CD14-positive monocyte (primary cell): ENCODE results near the gene RUFY1. TPM values are rescaled to one million over a fixed set of nuclear protein-coding genes. Genes with fewer than 3 reads are reported as not detected.
A peak's percentile ranks its signal among the peaks of the same experiment; 100 is the strongest.

Experiments
- DNase-seq, 3 donors: peaks; one replicate each; pipeline ENCODE4 v3.0.0-alpha.2; 2011 to 2022
- H2AFZ ChIP-seq: 2 replicates; pipeline ENCODE4 v1.6.0; 2012; ENCODE audit warnings: mild to moderate bottlenecking, low read depth, low read length, inconsistent platforms; ENCODE audit not compliant: insufficient read depth, poor library complexity, severe bottlenecking
- H3K27ac ChIP-seq, 2 donors: 1 replicate in 1 of 2; 2 replicates in 1 of 2; pipeline ENCODE4 v1.5.1; 2012 to 2013; ENCODE audit warnings: low read length in 2 of 2, control low read depth in 1 of 2, inconsistent platforms in 1 of 2, low read depth in 1 of 2, mild to moderate bottlenecking in 1 of 2
- H3K27me3 ChIP-seq, 2 donors: one replicate each; pipeline versions ENCODE4 v1.6.0 to v1.6.1; 2011 to 2013; ENCODE audit warnings: low read length in 2 of 2; ENCODE audit not compliant: control insufficient read depth in 2 of 2, insufficient read depth in 2 of 2
- H3K36me3 ChIP-seq, 2 donors: replicated peaks in 1 of 2; 1 replicate in 1 of 2; 2 replicates in 1 of 2; pipeline versions ENCODE4 v1.5.1 to v1.6.1; 2012 to 2013; ENCODE audit warnings: low read length in 2 of 2, control low read depth in 1 of 2, inconsistent platforms in 1 of 2, mild to moderate bottlenecking in 1 of 2; ENCODE audit not compliant: insufficient read depth in 2 of 2, control insufficient read depth in 1 of 2
- H3K4me1 ChIP-seq, 2 donors: 1 replicate in 1 of 2; 2 replicates in 1 of 2; pipeline versions ENCODE4 v1.5.1 to v1.6.1; 2012 to 2013; ENCODE audit warnings: low read length in 2 of 2, control low read depth in 1 of 2, inconsistent platforms in 1 of 2, mild to moderate bottlenecking in 1 of 2, moderate library complexity in 1 of 2; ENCODE audit not compliant: insufficient read depth in 2 of 2, control insufficient read depth in 1 of 2
- H3K4me2 ChIP-seq: replicated peaks from 2 replicates; pipeline ENCODE3; 2012; ENCODE audit warnings: low read length, moderate library complexity, mild to moderate bottlenecking; ENCODE audit not compliant: poor library complexity, severe bottlenecking; ENCODE audit errors: extremely low read depth
- H3K4me3 ChIP-seq, 3 experiments: fragments of 200-600 bp in 1 of 3; sonication (generic) in 1 of 3; replicated peaks in 1 of 3; 1 replicate in 2 of 3; 2 replicates in 1 of 3; pipeline ENCODE4 v1.5.1; 2011 to 2013; ENCODE audit warnings: low read length in 3 of 3, mild to moderate bottlenecking in 3 of 3, control low read depth in 2 of 3, low read depth in 2 of 3, inconsistent platforms in 1 of 3, moderate library complexity in 1 of 3
- H3K79me2 ChIP-seq: 2 replicates; pipeline ENCODE4 v1.6.0; 2012; ENCODE audit warnings: mild to moderate bottlenecking, control low read depth, inconsistent platforms, low read length, moderate library complexity; ENCODE audit not compliant: insufficient read depth
- H3K9ac ChIP-seq: 2 replicates; pipeline ENCODE4 v1.6.0; 2017; ENCODE audit warnings: low read length, mild to moderate bottlenecking; ENCODE audit not compliant: insufficient read depth, poor library complexity, severe bottlenecking
- H3K9me3 ChIP-seq, 2 donors: replicated peaks in 1 of 2; 1 replicate in 1 of 2; 2 replicates in 1 of 2; pipeline versions ENCODE4 v1.5.1 to v1.6.1; 2012 to 2013; ENCODE audit warnings: low read length in 2 of 2, control low read depth in 1 of 2; ENCODE audit not compliant: control insufficient read depth in 1 of 2, insufficient read depth in 1 of 2
- H4K20me1 ChIP-seq: 2 replicates; pipeline ENCODE4 v1.6.0; 2012; ENCODE audit warnings: mild to moderate bottlenecking, low read length, control low read depth, moderate library complexity; ENCODE audit not compliant: insufficient read depth
- H3K27ac Mint-ChIP-seq, 7 donors: one replicate each; pipeline ENCODE4 v1.8.0; 2020; ENCODE audit warnings: mild to moderate bottlenecking in 7 of 7, mixed read lengths in 7 of 7, moderate library complexity in 6 of 7, inconsistent platforms in 2 of 7
- H3K27me3 Mint-ChIP-seq, 3 donors: one replicate each; pipeline ENCODE4 v1.8.0; 2021 to 2022; ENCODE audit warnings: low read depth in 3 of 3, mild to moderate bottlenecking in 3 of 3, mixed read lengths in 3 of 3, moderate library complexity in 3 of 3, inconsistent platforms in 1 of 3
- H3K36me3 Mint-ChIP-seq, 2 donors: one replicate each; pipeline ENCODE4 v1.8.0; 2020; ENCODE audit warnings: mixed read lengths in 2 of 2, inconsistent platforms in 1 of 2, mild to moderate bottlenecking in 1 of 2
- H3K4me1 Mint-ChIP-seq: one replicate; pipeline ENCODE4 v1.8.0; 2020; ENCODE audit warnings: mild to moderate bottlenecking, mixed read lengths
- H3K4me3 Mint-ChIP-seq, 2 donors: one replicate each; pipeline ENCODE4 v1.8.0; 2020; ENCODE audit warnings: mild to moderate bottlenecking in 2 of 2, mixed read lengths in 2 of 2, moderate library complexity in 1 of 2
- H3K9me3 Mint-ChIP-seq, 7 donors: one replicate each; pipeline ENCODE4 v1.8.0; 2020 to 2022; ENCODE audit warnings: mixed read lengths in 7 of 7, mild to moderate bottlenecking in 6 of 7, moderate library complexity in 6 of 7, inconsistent platforms in 2 of 7
- CTCF ChIP-seq: fragments of 200-600 bp; IDR thresholded peaks from one replicate; pipeline ENCODE4 v1.8.0; 2022; ENCODE audit warnings: antibody characterized with exemption, mild to moderate bottlenecking
- WGBS: methylation state at CpG from one replicate; pipeline ENCODE4 v1.1.5; 2013; ENCODE audit warnings: missing lambda C conversion rate; ENCODE audit not compliant: insufficient coverage; 5-methylcytosine and 5-hydroxymethylcytosine counted together
- intact Hi-C, 2 donors: fragments of 100-400 bp; cut with micrococcal nuclease; formaldehyde crosslinking; loops; one replicate each; pipeline versions ENCODE4 v1.15.0 to v1.15.1; 2023
- polyA plus RNA-seq, 3 donors: library from polyadenylated mRNA; depleted of rRNA in 1 of 3; unstranded in 2 of 3; stranded (reverse) in 1 of 3; fragments of 300-500 nt in 2 of 3; fragments of >200 nt in 1 of 3; fragmentation: Illumina TruSeq in 2 of 3; gene quantifications; 1 replicate in 2 of 3; 2 replicates in 1 of 3; pipeline ENCODE4 v1.2.3, GENCODE V29; 2012 to 2021

RUFY1 gene
- polyA plus RNA-seq, 3 donors: 26.9 to 29.3 (median 28.8) TPM

GRCh38 chr5:179603308-179603707 lies 53.0 kb downstream of the RUFY1 start:
- Histone ChIP-seq H3K9me3 (no peaks in the 10 kb centered on the region), H3K4me2 (no peak overlapping the region), H4K20me1 (peaks cover 46% of the 10 kb centered on the region), H3K9ac (no peak overlapping the region), H3K4me1 (peaks cover 14 to 17% of the 10 kb centered on the region in 2 donors), H3K79me2 (no peaks in the 10 kb centered on the region), H3K36me3 (peaks cover 59 to 87% of the 10 kb centered on the region in 2 donors), H2AFZ (no peak overlapping the region), H3K4me3 (no peak overlapping the region), H3K27ac (no peak overlapping the region), H3K27me3 (no peaks in the 10 kb centered on the region)
- Mint-ChIP-seq H3K4me3 (no peak overlapping the region), H3K27ac (peak overlapping the region in 1 of 7 donors; percentile 46), H3K4me1 (peaks cover 14% of the 10 kb centered on the region), H3K9me3 (peaks cover 0 to 1% (median 0%) of the 10 kb centered on the region in 7 donors), H3K36me3 (peaks cover 64 to 89% of the 10 kb centered on the region in 2 donors), H3K27me3 (no peaks in the 10 kb centered on the region)
- 95% methylated on average over 11 of the region's 12 CpGs for WGBS
- no peak for TF ChIP-seq CTCF
- no peak for DNase-seq
- intact Hi-C loops: no loop called here

- Histone ChIP-seq H3K9me3 (no peaks in the 10 kb centered on the region), H4K20me1 (peaks cover 50% of the 10 kb centered on the region), H3K27me3 (no peaks in the 10 kb centered on the region), H3K9ac (no peak overlapping the region), H3K4me3 (no peak overlapping the region), H2AFZ (no peak overlapping the region), H3K36me3 (peaks cover 61 to 92% of the 10 kb centered on the region in 2 donors), H3K4me2 (no peak overlapping the region), H3K27ac (no peak overlapping the region), H3K79me2 (no peaks in the 10 kb centered on the region), H3K4me1 (peaks cover 5 to 8% of the 10 kb centered on the region in 2 donors)
- WGBS: 74% methylated on average over 7 of the region's 10 CpGs
- peaks cover 0 to 1% (median 0%) of the 10 kb centered on the region in 7 donors for H3K9me3 Mint-ChIP-seq
- no peak overlapping the region for H3K4me3 Mint-ChIP-seq
- H3K36me3 Mint-ChIP-seq: peaks cover 68 to 93% of the 10 kb centered on the region in 2 donors
- DNase-seq: no peak
- intact Hi-C loops: no loop called here
- H3K4me1 Mint-ChIP-seq: peaks cover 7% of the 10 kb centered on the region
- TF ChIP-seq CTCF: no peak
- H3K27ac Mint-ChIP-seq: peak overlapping the region in 2 of 7 donors; percentile 1 to 79
- no peaks in the 10 kb centered on the region for H3K27me3 Mint-ChIP-seq
Observed at GRCh38 chr5:179605026-179605833, 54.9 kb downstream of the RUFY1 start.
